ENCODE measurements around the gene TAX1BP1. TPM values are rescaled to one million over a fixed set of nuclear protein-coding genes. Genes with fewer than 3 reads are reported as not detected.
"Not testable (repeated sequence)": the region's sequence is repeated elsewhere in the genome, so short reads cannot be mapped to it uniquely, and the experiment has no call there.

The TAX1BP1 gene
- total RNA-seq, 1 experiment from 2014 or later = 69.9 TPM

DNA sequence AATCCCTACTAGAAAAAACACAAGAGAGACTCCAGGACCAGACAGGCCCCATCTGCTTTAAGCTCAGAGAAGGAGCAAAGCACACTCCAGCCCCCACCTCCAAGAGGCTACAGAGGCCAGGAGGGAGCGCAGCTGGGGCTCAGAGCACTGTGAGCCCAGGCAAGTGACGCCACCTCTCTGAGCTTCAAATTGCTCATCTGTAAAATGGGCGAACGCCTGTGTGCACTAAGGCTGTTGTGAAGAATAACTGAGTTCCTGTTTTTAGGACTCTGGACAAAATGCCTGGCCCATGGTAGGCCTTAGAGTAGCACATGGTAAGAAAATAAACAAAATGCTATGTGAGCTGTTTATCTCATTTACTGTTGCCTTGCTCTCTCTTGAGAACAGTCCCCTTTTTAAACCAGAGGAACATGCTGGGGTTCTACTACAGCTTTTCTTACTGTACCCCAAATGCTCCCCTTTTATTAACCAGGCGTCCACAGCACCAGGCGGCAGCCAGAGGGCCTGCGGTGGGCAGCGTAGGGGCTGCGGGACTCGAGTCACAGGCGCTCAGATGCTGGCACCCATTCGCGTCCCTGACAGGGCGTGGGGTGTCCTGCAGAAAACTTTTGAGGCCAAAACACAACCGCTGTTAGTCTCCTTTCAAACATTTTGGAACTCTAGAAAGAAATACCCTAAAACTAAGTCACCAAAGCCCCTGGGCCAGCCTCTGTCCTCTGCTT is 103.8 kb downstream of the TAX1BP1 start (continued):
- TF ChIP-seq, protein P1, sequence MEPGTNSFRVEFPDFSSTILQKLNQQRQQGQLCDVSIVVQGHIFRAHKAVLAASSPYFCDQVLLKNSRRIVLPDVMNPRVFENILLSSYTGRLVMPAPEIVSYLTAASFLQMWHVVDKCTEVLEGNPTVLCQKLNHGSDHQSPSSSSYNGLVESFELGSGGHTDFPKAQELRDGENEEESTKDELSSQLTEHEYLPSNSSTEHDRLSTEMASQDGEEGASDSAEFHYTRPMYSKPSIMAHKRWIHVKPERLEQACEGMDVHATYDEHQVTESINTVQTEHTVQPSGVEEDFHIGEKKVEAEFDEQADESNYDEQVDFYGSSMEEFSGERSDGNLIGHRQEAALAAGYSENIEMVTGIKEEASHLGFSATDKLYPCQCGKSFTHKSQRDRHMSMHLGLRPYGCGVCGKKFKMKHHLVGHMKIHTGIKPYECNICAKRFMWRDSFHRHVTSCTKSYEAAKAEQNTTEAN (CRISPR knock-in tag; IDR thresholded peaks at IDR 0.05) = no peak
- TF ChIP-seq NFATC4 (CRISPR knock-in tag; IDR thresholded peaks at IDR 0.05) (no peak), ZNF423 (CRISPR knock-in tag; IDR thresholded peaks at IDR 0.05) (no peak)

DNA sequence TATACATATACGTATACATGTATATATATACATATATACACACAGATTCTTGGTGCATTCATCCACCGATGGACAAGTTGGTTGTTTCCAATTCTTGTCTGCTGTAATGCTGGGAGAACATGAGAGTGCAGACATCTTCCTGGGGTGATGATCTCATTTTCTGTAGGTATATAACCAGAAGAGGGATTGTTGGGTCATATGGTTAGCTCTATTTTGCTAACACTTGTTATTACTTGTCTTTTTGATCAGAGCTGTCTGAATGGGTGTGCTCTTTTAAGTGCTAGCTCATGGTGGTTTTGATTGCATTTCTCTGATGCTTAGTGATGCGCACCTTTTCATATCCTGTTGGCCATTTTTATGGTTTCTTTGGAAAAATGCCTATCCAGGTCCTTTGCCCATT is 106.4 kb downstream of the TAX1BP1 start:
- Mint-ChIP-seq H3K27ac (no peak overlapping the region), H3K27me3 (ENCODE audit: low read depth) (no peaks in the 10 kb centered on the region), H3K4me3 (no peak overlapping the region), H3K36me3 (no peaks in the 10 kb centered on the region), H3K9me3 (no peaks in the 10 kb centered on the region), H3K4me1 (peaks cover 20% of the 10 kb centered on the region)
- DNase-seq (ENCODE audit: low spot score) = no peak
- no peak for ATAC-seq
- ChIA-PET CTCF (no interaction called here), POLR2A (no interaction called here)
- TF ChIP-seq, protein P2, sequence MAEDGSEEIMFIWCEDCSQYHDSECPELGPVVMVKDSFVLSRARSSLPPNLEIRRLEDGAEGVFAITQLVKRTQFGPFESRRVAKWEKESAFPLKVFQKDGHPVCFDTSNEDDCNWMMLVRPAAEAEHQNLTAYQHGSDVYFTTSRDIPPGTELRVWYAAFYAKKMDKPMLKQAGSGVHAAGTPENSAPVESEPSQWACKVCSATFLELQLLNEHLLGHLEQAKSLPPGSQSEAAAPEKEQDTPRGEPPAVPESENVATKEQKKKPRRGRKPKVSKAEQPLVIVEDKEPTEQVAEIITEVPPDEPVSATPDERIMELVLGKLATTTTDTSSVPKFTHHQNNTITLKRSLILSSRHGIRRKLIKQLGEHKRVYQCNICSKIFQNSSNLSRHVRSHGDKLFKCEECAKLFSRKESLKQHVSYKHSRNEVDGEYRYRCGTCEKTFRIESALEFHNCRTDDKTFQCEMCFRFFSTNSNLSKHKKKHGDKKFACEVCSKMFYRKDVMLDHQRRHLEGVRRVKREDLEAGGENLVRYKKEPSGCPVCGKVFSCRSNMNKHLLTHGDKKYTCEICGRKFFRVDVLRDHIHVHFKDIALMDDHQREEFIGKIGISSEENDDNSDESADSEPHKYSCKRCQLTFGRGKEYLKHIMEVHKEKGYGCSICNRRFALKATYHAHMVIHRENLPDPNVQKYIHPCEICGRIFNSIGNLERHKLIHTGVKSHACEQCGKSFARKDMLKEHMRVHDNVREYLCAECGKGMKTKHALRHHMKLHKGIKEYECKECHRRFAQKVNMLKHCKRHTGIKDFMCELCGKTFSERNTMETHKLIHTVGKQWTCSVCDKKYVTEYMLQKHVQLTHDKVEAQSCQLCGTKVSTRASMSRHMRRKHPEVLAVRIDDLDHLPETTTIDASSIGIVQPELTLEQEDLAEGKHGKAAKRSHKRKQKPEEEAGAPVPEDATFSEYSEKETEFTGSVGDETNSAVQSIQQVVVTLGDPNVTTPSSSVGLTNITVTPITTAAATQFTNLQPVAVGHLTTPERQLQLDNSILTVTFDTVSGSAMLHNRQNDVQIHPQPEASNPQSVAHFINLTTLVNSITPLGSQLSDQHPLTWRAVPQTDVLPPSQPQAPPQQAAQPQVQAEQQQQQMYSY (CRISPR knock-in tag; IDR thresholded peaks at IDR 0.05) = no peak
- TF ChIP-seq CBFB (CRISPR knock-in tag; IDR thresholded peaks at IDR 0.05; ENCODE audit: low read depth) (no peak), MLX (CRISPR knock-in tag; IDR thresholded peaks at IDR 0.05) (no peak), JUN (CRISPR knock-in tag; IDR thresholded peaks at IDR 0.05) (no peak), ZNF423 (CRISPR knock-in tag; IDR thresholded peaks at IDR 0.05) (no peak), MAX (CRISPR knock-in tag; IDR thresholded peaks at IDR 0.05) (no peak), CREB1 (CRISPR knock-in tag; IDR thresholded peaks at IDR 0.05) (no peak), NFATC4 (CRISPR knock-in tag; IDR thresholded peaks at IDR 0.05) (no peak), TP53 (CRISPR knock-in tag; IDR thresholded peaks at IDR 0.05) (no peak), ZNF263 (CRISPR knock-in tag; IDR thresholded peaks at IDR 0.05; ENCODE audit: low read depth) (no peak), HMGA2 (CRISPR knock-in tag; IDR thresholded peaks at IDR 0.05) (no peak)

DNA sequence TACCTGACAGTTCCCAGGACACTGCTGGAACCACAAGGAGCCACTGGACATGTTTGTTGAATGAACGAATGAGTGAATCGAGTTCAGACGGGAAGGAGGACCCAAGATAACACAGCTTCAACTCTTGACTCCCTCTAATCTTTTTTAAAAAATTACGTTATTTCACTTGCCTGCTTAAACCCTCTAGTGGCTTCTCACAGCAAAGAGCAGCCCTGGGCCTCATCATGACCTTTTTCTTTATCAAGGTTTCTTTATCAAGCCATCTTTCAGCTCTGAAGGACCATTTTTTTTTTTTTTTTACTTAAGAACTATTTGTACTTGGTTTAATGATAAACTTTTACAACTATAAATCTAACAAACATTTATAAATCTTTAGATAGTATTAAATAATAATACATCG is 110.6 kb downstream of the TAX1BP1 start:
- H3K27ac Mint-ChIP-seq = no peak overlapping the region
- no peak overlapping the region for H3K4me3 Mint-ChIP-seq
- TF ChIP-seq, protein P3, sequence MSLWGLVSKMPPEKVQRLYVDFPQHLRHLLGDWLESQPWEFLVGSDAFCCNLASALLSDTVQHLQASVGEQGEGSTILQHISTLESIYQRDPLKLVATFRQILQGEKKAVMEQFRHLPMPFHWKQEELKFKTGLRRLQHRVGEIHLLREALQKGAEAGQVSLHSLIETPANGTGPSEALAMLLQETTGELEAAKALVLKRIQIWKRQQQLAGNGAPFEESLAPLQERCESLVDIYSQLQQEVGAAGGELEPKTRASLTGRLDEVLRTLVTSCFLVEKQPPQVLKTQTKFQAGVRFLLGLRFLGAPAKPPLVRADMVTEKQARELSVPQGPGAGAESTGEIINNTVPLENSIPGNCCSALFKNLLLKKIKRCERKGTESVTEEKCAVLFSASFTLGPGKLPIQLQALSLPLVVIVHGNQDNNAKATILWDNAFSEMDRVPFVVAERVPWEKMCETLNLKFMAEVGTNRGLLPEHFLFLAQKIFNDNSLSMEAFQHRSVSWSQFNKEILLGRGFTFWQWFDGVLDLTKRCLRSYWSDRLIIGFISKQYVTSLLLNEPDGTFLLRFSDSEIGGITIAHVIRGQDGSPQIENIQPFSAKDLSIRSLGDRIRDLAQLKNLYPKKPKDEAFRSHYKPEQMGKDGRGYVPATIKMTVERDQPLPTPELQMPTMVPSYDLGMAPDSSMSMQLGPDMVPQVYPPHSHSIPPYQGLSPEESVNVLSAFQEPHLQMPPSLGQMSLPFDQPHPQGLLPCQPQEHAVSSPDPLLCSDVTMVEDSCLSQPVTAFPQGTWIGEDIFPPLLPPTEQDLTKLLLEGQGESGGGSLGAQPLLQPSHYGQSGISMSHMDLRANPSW (CRISPR knock-in tag; conservative IDR thresholded peaks at IDR 0.05; ENCODE audit: low read depth) = no peak
- no peak for TF ChIP-seq NR1H2 (CRISPR knock-in tag; IDR thresholded peaks at IDR 0.05)
- TF ChIP-seq ETV6 (CRISPR knock-in tag; IDR thresholded peaks at IDR 0.05) = no peak
- no peak for TF ChIP-seq ZNF416 (CRISPR knock-in tag; IDR thresholded peaks at IDR 0.05)
- no peak for TF ChIP-seq MAX (CRISPR knock-in tag; IDR thresholded peaks at IDR 0.05)
- TF ChIP-seq KAT7 (CRISPR knock-in tag; IDR thresholded peaks at IDR 0.05; ENCODE audit: borderline replicate concordance) = no peak
- no peak for TF ChIP-seq TEAD1 (CRISPR knock-in tag; IDR thresholded peaks at IDR 0.05)
- no peak for TF ChIP-seq USF2 (CRISPR knock-in tag; IDR thresholded peaks at IDR 0.05)
- TF ChIP-seq GABPB1 (CRISPR knock-in tag; IDR thresholded peaks at IDR 0.05) = no peak
- CTCF ChIA-PET = interaction anchor here (1.6 kb wide), 1 partner anchor 69 kb away, joined by 5 read pairs; no protein-coding TSS in a partner anchor
- DNase-seq (ENCODE audit: low spot score) = no peak
- H3K9me3 Mint-ChIP-seq = peaks cover 9% of the 10 kb centered on the region
- no peaks in the 10 kb centered on the region for H3K27me3 Mint-ChIP-seq (ENCODE audit: low read depth)
- no peaks in the 10 kb centered on the region for H3K4me1 Mint-ChIP-seq
- H3K36me3 Mint-ChIP-seq = peaks cover 7% of the 10 kb centered on the region
- POLR2A ChIA-PET = no interaction called here
- no peak for ATAC-seq

- H3K27me3 Mint-ChIP-seq (ENCODE audit: low read depth); H3K27ac Mint-ChIP-seq; ATAC-seq; POLR2A ChIA-PET; DNase-seq (ENCODE audit: low spot score); H3K4me1 Mint-ChIP-seq; H3K4me3 Mint-ChIP-seq: not testable (repeated sequence)
- CTCF ChIA-PET = interaction anchor here (1.0 kb wide), 1 partner anchor 240 kb away, joined by 3 read pairs; no protein-coding TSS in a partner anchor
- Mint-ChIP-seq H3K36me3 (peaks cover 19% of the 10 kb centered on the region), H3K9me3 (peaks cover 16% of the 10 kb centered on the region)
Measured at GRCh38 chr7:27856703-27857485, 116.9 kb downstream of the TAX1BP1 start.
